ENCODE measurements around the gene LYSMD1.

Gene LYSMD1

GRCh38 chr1:151175863-151176262 lies 10.2 kb upstream of the LYSMD1 start, which contains the start of gene TMOD4:
TMOD4 (minus strand) TSS chr1:151175981; CDS start chr1:151174875, 1,106 bp downstream.
- DNase-seq (ENCODE audit: low read depth) = no peak

GRCh38 chr1:151175041-151175741 lies 9.5 kb upstream of the LYSMD1 start:
- DNase-seq (ENCODE audit: low read depth) = no peak

GRCh38 chr1:151171190-151171589 lies 5.5 kb upstream of the LYSMD1 start:
- DNase-seq (ENCODE audit: low read depth) = no peak

- no peak for DNase-seq (ENCODE audit: low read depth)
These were observed 1.4 kb upstream of the LYSMD1 start for GRCh38 chr1:151167116-151167515.

- no peak for DNase-seq (ENCODE audit: low read depth)
These were observed 829 bp upstream of the LYSMD1 start for GRCh38 chr1:151166505-151166956.

- no peak for DNase-seq (ENCODE audit: low read depth)
These were observed 393 bp downstream of the LYSMD1 start for GRCh38 chr1:151165281-151165737.

GRCh38 chr1:151164732-151165280 lies 896 bp downstream of the LYSMD1 start:
- no peak for DNase-seq (ENCODE audit: low read depth)

GRCh38 chr1:151159373-151159772 lies 6.3 kb downstream of the LYSMD1 start:
- DNase-seq (ENCODE audit: low read depth) = no peak

GRCh38 chr1:151158751-151159251 lies 6.9 kb downstream of the LYSMD1 start:
- DNase-seq (ENCODE audit: low read depth) = no peak

GRCh38 chr1:151158326-151158725 lies 7.4 kb downstream of the LYSMD1 start:
- DNase-seq (ENCODE audit: low read depth) = no peak

GRCh38 chr1:151157067-151157531 lies 8.6 kb downstream of the LYSMD1 start:
- DNase-seq (ENCODE audit: low read depth) = peak; percentile 31

- peak; percentile 69 for DNase-seq (ENCODE audit: low read depth)
These were observed 9.2 kb downstream of the LYSMD1 start, which contains the start of gene TNFAIP8L2 for GRCh38 chr1:151156515-151156819. TNFAIP8L2 (plus strand) TSS chr1:151156649; CDS start chr1:151158698, 2,049 bp downstream.

GRCh38 chr1:151147665-151148064 lies 18.0 kb downstream of the LYSMD1 start:
- DNase-seq (ENCODE audit: low read depth) = no peak

GRCh38 chr1:151147132-151147503 lies 18.6 kb downstream of the LYSMD1 start:
- no peak for DNase-seq (ENCODE audit: low read depth)

GRCh38 chr1:151146412-151147131 lies 19.1 kb downstream of the LYSMD1 start, which contains the start of gene SEMA6C:
SEMA6C (minus strand) TSS chr1:151146631; CDS start chr1:151142621, 4,010 bp downstream.
- peak; percentile 79 for DNase-seq (ENCODE audit: low read depth)

- DNase-seq (ENCODE audit: low read depth) = no peak
These were observed 19.7 kb downstream of the LYSMD1 start for GRCh38 chr1:151146072-151146411.

GRCh38 chr1:151145304-151146071 lies 20.2 kb downstream of the LYSMD1 start:
- no peak for DNase-seq (ENCODE audit: low read depth)

GRCh38 chr1:151144474-151145303 lies 21.0 kb downstream of the LYSMD1 start:
- DNase-seq (ENCODE audit: low read depth) = no peak

- no peak for DNase-seq (ENCODE audit: low read depth)
These were observed 21.7 kb downstream of the LYSMD1 start for GRCh38 chr1:151143986-151144385.

- no peak for DNase-seq (ENCODE audit: low read depth)
These were observed 22.7 kb downstream of the LYSMD1 start for GRCh38 chr1:151143057-151143435.

GRCh38 chr1:151142411-151143056 lies 23.2 kb downstream of the LYSMD1 start:
- no peak for DNase-seq (ENCODE audit: low read depth)
